Esophagus squamous epithelium (tissue), 5 donors: ENCODE data around the gene ZNF683. TPM values are rescaled to one million over a fixed set of nuclear protein-coding genes. Genes with fewer than 3 reads are reported as not detected.

ENCODE experiments used
- DNase-seq: peaks from one replicate; lab custom pipeline; 2025; lab: John Stamatoyannopoulos, UW
- H3K27ac ChIP-seq, 4 donors: fragments of 200-600 bp; sonication (generic); one replicate each; pipeline ENCODE4 v1.5.1; 2016 to 2019; ENCODE audit warnings: mild to moderate bottlenecking in 1 of 4
- H3K27me3 ChIP-seq, 4 donors: fragments of 200-600 bp; sonication (generic); 1 replicate in 3 of 4; 2 replicates in 1 of 4; pipeline versions ENCODE4 v1.5.1 to v1.6.0; 2017 to 2021; ENCODE audit warnings: antibody characterized with exemption in 1 of 4
- H3K36me3 ChIP-seq, 3 donors: fragments of 200-600 bp; sonication (generic); one replicate each; pipeline ENCODE4 v1.5.1; 2016 to 2019
- H3K4me1 ChIP-seq, 3 donors: fragments of 200-600 bp; sonication (generic); one replicate each; pipeline ENCODE4 v1.5.1; 2017 to 2019
- H3K4me3 ChIP-seq, 4 donors: fragments of 200-600 bp; sonication (generic); 1 replicate in 3 of 4; 2 replicates in 1 of 4; pipeline ENCODE4 v1.5.1; 2016 to 2019; ENCODE audit warnings: mild to moderate bottlenecking in 2 of 4, moderate library complexity in 1 of 4
- H3K9me3 ChIP-seq, 3 donors: fragments of 200-600 bp; sonication (generic); one replicate each; pipeline ENCODE4 v1.5.1; 2016 to 2019
- CTCF ChIP-seq, 6 experiments: fragments of 450-650 bp in 4 of 6; fragments of 200-600 bp in 2 of 6; sonication (generic) in 2 of 6; IDR thresholded peaks; one replicate each; pipeline ENCODE4 v1.5.1; 2016 to 2019; ENCODE audit warnings: antibody characterized with exemption in 6 of 6, mild to moderate bottlenecking in 4 of 6, moderate library complexity in 4 of 6
- POLR2A ChIP-seq, 4 donors: fragments of 450-650 bp; IDR thresholded peaks; one replicate each; pipeline ENCODE4 v1.6.1; 2017; ENCODE audit warnings: antibody characterized with exemption in 4 of 4, mild to moderate bottlenecking in 4 of 4, moderate library complexity in 3 of 4
- WGBS, 2 donors: methylation state at CpG; one replicate each; pipeline ENCODE4 v1.1.5; 2018; 5-methylcytosine and 5-hydroxymethylcytosine counted together
- intact Hi-C: fragments of 100-400 bp; cut with DNase I; formaldehyde crosslinking; loops from one replicate; pipeline ENCODE4 v1.15.0; 2022
- total RNA-seq, 4 donors: library from RNA; depleted of rRNA; stranded (reverse); fragments of >200 nt; gene quantifications; one replicate each; pipeline ENCODE4 v1.1.0, GENCODE V29; 2016
- donor health status: DM: yes; HTN: yes; CAD: no.

ZNF683 gene
- total RNA-seq, 4 donors from 2014 or later: 0.26 to 0.95 TPM; not detected in 2

- no peak for DNase-seq
- intact Hi-C loops: no loop called here
- peaks cover 28 to 71% (median 32%) of the 10 kb centered on the region in 3 donors for H3K4me1 ChIP-seq
- H3K9me3 ChIP-seq: no peaks in the 10 kb centered on the region
- H3K27ac ChIP-seq: peak overlapping the region; percentile 28 to 95 (median 86)
- H3K36me3 ChIP-seq: no peaks in the 10 kb centered on the region
- no peak for TF ChIP-seq POLR2A (IDR thresholded peaks at IDR 0.05)
- TF ChIP-seq CTCF (IDR thresholded peaks at IDR 0.05): peak in 1 of 6 experiments; percentile 3
- 0 to 2% methylated on average over 9 to 12 of the region's 67 CpGs for WGBS, 2 donors
- peak overlapping the region; percentile 21 to 61 (median 38) for H3K4me3 ChIP-seq
- H3K27me3 ChIP-seq: peaks cover 3 to 79% (median 8%) of the 10 kb centered on the region in 4 donors
Measured at GRCh38 chr1:26359981-26360806, 12.4 kb downstream of the ZNF683 start.

GRCh38 chr1:26358411-26359384, 13.9 kb downstream of the ZNF683 start:
- TF ChIP-seq POLR2A (IDR thresholded peaks at IDR 0.05) (peak in 1 of 4 donors; percentile 11), CTCF (IDR thresholded peaks at IDR 0.05) (peak in 1 of 6 experiments; percentile 26)
- Histone ChIP-seq H3K4me3 (no peak overlapping the region), H3K27me3 (peaks cover 3 to 74% (median 8%) of the 10 kb centered on the region in 4 donors), H3K36me3 (no peaks in the 10 kb centered on the region), H3K4me1 (peaks cover 35 to 79% (median 44%) of the 10 kb centered on the region in 3 donors), H3K27ac (peak overlapping the region; percentile 85 to 95 (median 92)), H3K9me3 (no peaks in the 10 kb centered on the region)
- intact Hi-C loops: no loop called here
- no peak for DNase-seq
- WGBS, 2 donors: 33 to 40% methylated on average over 12 to 13 of the region's 15 CpGs

GRCh38 chr1:26357121-26357602, 15.4 kb downstream of the ZNF683 start:
- peak in 1 of 4 donors; percentile 6 for TF ChIP-seq POLR2A (IDR thresholded peaks at IDR 0.05)
- no peak for TF ChIP-seq CTCF (IDR thresholded peaks at IDR 0.05)
- no peaks in the 10 kb centered on the region for H3K36me3 ChIP-seq
- peaks cover 3 to 60% (median 8%) of the 10 kb centered on the region in 4 donors for H3K27me3 ChIP-seq
- intact Hi-C loops: no loop called here
- H3K9me3 ChIP-seq: no peaks in the 10 kb centered on the region
- 23 to 51% methylated on average over 3 of the region's 10 CpGs for WGBS, 2 donors
- H3K4me1 ChIP-seq: peaks cover 35 to 91% (median 44%) of the 10 kb centered on the region in 3 donors
- peak overlapping the region in 1 of 4 donors; percentile 8 for H3K4me3 ChIP-seq
- no peak for DNase-seq
- peak overlapping the region; percentile 85 to 95 (median 92) for H3K27ac ChIP-seq

GRCh38 chr1:26356106-26356505, 16.4 kb downstream of the ZNF683 start:
- no peaks in the 10 kb centered on the region for H3K9me3 ChIP-seq
- DNase-seq: no peak
- peak overlapping the region; percentile 85 to 95 (median 92) for H3K27ac ChIP-seq
- peaks cover 0 to 49% (median 8%) of the 10 kb centered on the region in 4 donors for H3K27me3 ChIP-seq
- peaks cover 36 to 100% (median 44%) of the 10 kb centered on the region in 3 donors for H3K4me1 ChIP-seq
- H3K4me3 ChIP-seq: peak overlapping the region in 1 of 4 donors; percentile 8
- TF ChIP-seq POLR2A (IDR thresholded peaks at IDR 0.05): no peak
- no peak for TF ChIP-seq CTCF (IDR thresholded peaks at IDR 0.05)
- 68 to 73% methylated on average over 3 to 5 of the region's 5 CpGs for WGBS, 2 donors
- intact Hi-C loops: no loop called here
- H3K36me3 ChIP-seq: no peaks in the 10 kb centered on the region
